ENCODE measurements around the gene PCMT1.

GRCh38 chr6:149843051-149843633, 93.6 kb downstream of the PCMT1 start:
- TF ChIP-seq CBX3 (IDR thresholded peaks at IDR 0.05; ENCODE audit: borderline replicate concordance in 1 of 2, low read length in 2 of 2) (no peak), CTCF (IDR thresholded peaks at IDR 0.05 in 2 of 3, conservative IDR thresholded peaks at IDR 0.05 in 1 of 3; ENCODE audit: insufficient read depth in 2 of 3, low read depth in 1 of 3, low read length in 3 of 3) (no peak), BACH1 (tag; IDR thresholded peaks at IDR 0.05) (no peak)
